H1 (cell line): Measurements from ENCODE around the gene GRID1. TPM values are rescaled to one million over a fixed set of nuclear protein-coding genes. Genes with fewer than 3 reads are reported as not detected.

ENCODE experiments used
- CHD1 ChIP-seq: IDR thresholded peaks from 2 replicates; pipeline ENCODE4 v1.6.1; 2012; ENCODE audit warnings: low read depth, low read length, improper control_type of control experiment
- EP300 ChIP-seq, 2 experiments: IDR thresholded peaks; 1 replicate in 1 of 2; 2 replicates in 1 of 2; pipeline ENCODE4 v1.6.1; 2011 to 2012; ENCODE audit warnings: low read depth in 2 of 2, low read length in 2 of 2, mild to moderate bottlenecking in 2 of 2, borderline replicate concordance in 1 of 2, inconsistent platforms in 1 of 2, moderate library complexity in 1 of 2
- KDM5A ChIP-seq: fragments of 200-600 bp; IDR thresholded peaks from 2 replicates; pipeline ENCODE4 v1.7.1; 2012; ENCODE audit warnings: mild to moderate bottlenecking, low read length, inconsistent platforms, mixed read lengths
- RBBP5 ChIP-seq: IDR thresholded peaks from 2 replicates; pipeline ENCODE4 v1.7.1; 2012; ENCODE audit warnings: low read depth, mild to moderate bottlenecking, inconsistent platforms, low read length, moderate library complexity, borderline replicate concordance
- SIRT6 ChIP-seq: IDR thresholded peaks from one replicate; pipeline ENCODE4 v1.7.1; 2012; ENCODE audit warnings: low read length, inconsistent platforms
- SIX5 ChIP-seq: IDR thresholded peaks from 2 replicates; pipeline ENCODE4 v1.6.1; 2011; ENCODE audit warnings: mild to moderate bottlenecking, low read depth, low read length
- TCF12 ChIP-seq: IDR thresholded peaks from 2 replicates; pipeline ENCODE4 v1.6.1; 2011; ENCODE audit warnings: low read depth, mild to moderate bottlenecking, low read length
- polyA plus RNA-seq, 7 experiments: library from polyadenylated mRNA; depleted of rRNA in 3 of 7; stranded (reverse) in 5 of 7; unstranded in 2 of 7; fragments of >200 nt in 5 of 7; fragments of 200-250 nt in 2 of 7; gene quantifications; 1 replicate in 5 of 7; 2 replicates in 1 of 7; 4 replicates in 1 of 7; pipeline versions ENCODE4 v1.2.1 to v1.2.3, GENCODE V29; 2011 to 2013; ENCODE audit warnings: missing spikeins in 2 of 7, mixed read lengths in 2 of 7
- total RNA-seq: library from RNA; stranded (reverse); fragmentation: NEBNext Ultra II Directional; extraction: Animal tissue kit (Norgen Biotek cat#: 25700); gene quantifications from 2 replicates; pipeline ENCODE4 v1.2.1, GENCODE V29; 2021
- TF ChIP-seq, protein P1 (sequence below): IDR thresholded peaks from 2 replicates; pipeline ENCODE4 v1.6.1; 2011; ENCODE audit warnings: low read length, improper control_type of control experiment

GRID1 gene
- total and polyA plus RNA-seq, 2 of the 8 experiments (the other 6 are each of a cell fraction or from before 2014, with no cell fraction given), result 0.22 to 0.30 TPM

DNA sequence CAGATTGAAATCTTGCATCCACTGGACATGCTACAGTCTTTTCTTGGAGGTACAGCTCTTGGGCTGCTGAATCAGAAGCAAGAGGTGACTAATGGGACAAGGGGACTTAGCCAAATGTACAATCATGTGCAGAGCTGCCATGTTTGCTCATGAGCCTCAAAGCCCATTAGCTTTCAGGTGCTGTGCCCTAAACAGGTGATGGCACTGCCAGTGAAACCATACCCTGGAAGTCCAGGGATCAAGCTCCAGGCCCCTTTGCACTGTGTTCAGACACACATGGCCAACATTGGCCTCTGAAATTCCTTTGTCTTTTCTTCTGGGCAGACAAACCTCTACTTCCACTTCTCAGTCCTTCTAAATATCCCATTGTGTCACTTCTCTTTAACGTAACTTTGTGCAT lies 328.2 kb downstream of the GRID1 start (continued):
- TF ChIP-seq KDM5A (no peak), TCF12 (no peak), RBBP5 (no peak), CHD1 (no peak), SIRT6 (no peak), EP300 (IDR thresholded peaks at IDR 0.05; ENCODE audit: borderline replicate concordance in 1 of 2, low read depth in 2 of 2, low read length in 2 of 2) (no peak), SIX5 (no peak)
- TF ChIP-seq, protein P1, sequence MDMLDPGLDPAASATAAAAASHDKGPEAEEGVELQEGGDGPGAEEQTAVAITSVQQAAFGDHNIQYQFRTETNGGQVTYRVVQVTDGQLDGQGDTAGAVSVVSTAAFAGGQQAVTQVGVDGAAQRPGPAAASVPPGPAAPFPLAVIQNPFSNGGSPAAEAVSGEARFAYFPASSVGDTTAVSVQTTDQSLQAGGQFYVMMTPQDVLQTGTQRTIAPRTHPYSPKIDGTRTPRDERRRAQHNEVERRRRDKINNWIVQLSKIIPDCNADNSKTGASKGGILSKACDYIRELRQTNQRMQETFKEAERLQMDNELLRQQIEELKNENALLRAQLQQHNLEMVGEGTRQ, result no peak
